ENCODE data around the gene PDE5A. TPM values are rescaled to one million over a fixed set of nuclear protein-coding genes. Genes with fewer than 3 reads are reported as not detected.
"Not testable (repeated sequence)": the region's sequence is repeated elsewhere in the genome, so short reads cannot be mapped to it uniquely, and the experiment has no call there.

PDE5A gene
- total RNA-seq, 4 donors from 2014 or later = 34.6 to 52.7 (median 46.4) TPM

DNA sequence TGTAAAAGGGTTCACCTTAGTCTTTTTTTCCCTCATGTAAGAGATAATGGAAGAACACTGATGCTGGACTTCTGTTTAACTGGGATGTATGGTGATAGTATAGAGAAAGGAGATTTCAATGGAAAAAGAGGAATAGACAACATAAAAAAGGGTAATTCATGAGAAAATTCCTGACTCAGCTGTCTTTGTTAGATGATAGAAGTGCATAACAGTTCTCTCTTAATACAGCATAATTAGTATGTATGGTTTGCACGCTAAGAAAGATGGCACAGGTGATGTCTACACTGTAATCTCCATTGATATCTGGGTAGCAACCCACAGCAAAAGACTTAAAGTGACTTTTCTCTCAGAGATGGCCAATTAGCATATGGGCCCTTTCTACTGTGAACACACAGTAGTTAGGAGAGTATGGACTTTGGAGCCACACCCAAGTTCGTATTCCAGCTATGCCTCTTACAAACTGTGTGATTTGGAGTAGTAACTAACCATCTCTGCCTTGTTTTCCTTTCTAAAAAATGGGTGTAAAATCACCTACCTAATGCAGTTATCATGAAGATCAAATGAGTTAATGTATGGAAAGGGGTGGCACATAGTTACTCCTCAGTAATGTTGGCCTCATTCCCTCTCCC is 149.3 kb downstream of the PDE5A start:
- 59 to 86% methylated on average over 1 to 2 of the region's 2 CpGs for WGBS, 2 donors (ENCODE audit: low coverage in 1 of 2)
- TF ChIP-seq, protein P1, sequence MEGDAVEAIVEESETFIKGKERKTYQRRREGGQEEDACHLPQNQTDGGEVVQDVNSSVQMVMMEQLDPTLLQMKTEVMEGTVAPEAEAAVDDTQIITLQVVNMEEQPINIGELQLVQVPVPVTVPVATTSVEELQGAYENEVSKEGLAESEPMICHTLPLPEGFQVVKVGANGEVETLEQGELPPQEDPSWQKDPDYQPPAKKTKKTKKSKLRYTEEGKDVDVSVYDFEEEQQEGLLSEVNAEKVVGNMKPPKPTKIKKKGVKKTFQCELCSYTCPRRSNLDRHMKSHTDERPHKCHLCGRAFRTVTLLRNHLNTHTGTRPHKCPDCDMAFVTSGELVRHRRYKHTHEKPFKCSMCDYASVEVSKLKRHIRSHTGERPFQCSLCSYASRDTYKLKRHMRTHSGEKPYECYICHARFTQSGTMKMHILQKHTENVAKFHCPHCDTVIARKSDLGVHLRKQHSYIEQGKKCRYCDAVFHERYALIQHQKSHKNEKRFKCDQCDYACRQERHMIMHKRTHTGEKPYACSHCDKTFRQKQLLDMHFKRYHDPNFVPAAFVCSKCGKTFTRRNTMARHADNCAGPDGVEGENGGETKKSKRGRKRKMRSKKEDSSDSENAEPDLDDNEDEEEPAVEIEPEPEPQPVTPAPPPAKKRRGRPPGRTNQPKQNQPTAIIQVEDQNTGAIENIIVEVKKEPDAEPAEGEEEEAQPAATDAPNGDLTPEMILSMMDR (IDR thresholded peaks at IDR 0.05) = no peak
- TF ChIP-seq EP300 (IDR thresholded peaks at IDR 0.05; ENCODE audit: low read depth) (no peak), POLR2A (IDR thresholded peaks at IDR 0.05) (no peak), POLR2AphosphoS5 (IDR thresholded peaks at IDR 0.05) (no peak)
- peaks cover 0 to 23% (median 6%) of the 10 kb centered on the region in 4 donors for H3K4me1 ChIP-seq
- no peaks in the 10 kb centered on the region for H3K9me3 ChIP-seq
- no peak overlapping the region for H3K4me3 ChIP-seq
- intact Hi-C loops (cut with DNase I; ENCODE audit: low total_unique reads) (no loop called here), in situ Hi-C loops (cut with MboI; ENCODE audit: low pct_ligation_motif_present in 1 of 4, low pct_unique_long_range_greater_than_20kb in 1 of 4, low sequenced_read_pairs in 3 of 4) (loop anchor here in 3 of 4 donors (25.0 kb wide), 2 partner anchors 167 to 492 kb away; partner anchors contain the start of gene FABP2 (in 1 of the 3))
- peak overlapping the region in 3 of 4 donors; percentile 15 to 57 (median 26) for H3K27ac ChIP-seq
- no peaks in the 10 kb centered on the region for H3K27me3 ChIP-seq
- DNase-seq = no peak
- H3K36me3 ChIP-seq = peaks cover 0 to 10% (median 0%) of the 10 kb centered on the region in 4 donors

DNA sequence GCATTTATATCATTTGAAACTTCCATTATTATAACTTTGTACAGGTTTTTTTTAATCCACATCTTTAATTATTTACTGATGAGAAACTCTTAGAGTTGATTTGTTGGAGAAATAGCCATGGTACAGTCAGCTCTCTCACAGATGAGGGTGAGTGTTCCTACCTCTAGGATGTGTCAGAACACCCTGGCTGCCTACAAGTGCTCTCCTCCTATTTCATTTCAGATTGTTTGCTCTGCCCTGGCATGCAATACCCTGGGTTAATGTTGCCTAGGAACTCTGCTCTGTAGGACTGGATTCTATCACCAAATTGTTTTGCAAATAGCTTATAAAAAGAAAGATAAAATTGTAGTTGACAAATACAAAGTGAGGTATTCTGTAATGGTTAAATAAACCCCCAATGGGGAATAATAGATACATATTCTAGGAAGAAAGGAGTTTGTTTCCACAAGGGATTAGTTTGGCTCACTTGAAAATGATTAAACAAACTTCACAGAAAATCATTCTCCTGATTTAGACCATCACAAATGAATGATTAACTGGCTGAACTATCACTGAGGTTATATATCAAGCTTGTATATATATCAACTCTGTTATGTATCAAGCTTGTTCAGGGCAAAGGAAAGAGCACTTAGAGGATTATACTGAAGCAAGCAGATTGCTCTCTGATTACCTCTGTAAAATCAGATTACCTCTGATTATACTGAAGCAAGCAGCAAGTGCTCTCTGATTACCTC is 150.0 kb downstream of the PDE5A start:
- H3K27ac ChIP-seq = peak overlapping the region in 2 of 4 donors; percentile 10 to 57
- in situ Hi-C loops (cut with MboI; ENCODE audit: low pct_ligation_motif_present in 1 of 4, low pct_unique_long_range_greater_than_20kb in 1 of 4, low sequenced_read_pairs in 3 of 4) (loop anchor here in 3 of 4 donors (25.0 kb wide), 2 partner anchors 166 to 491 kb away; partner anchors contain the start of gene FABP2 (in 1 of the 3)), intact Hi-C loops (cut with DNase I; ENCODE audit: low total_unique reads) (no loop called here)
- no peaks in the 10 kb centered on the region for H3K9me3 ChIP-seq
- no peak for DNase-seq
- H3K36me3 ChIP-seq = peaks cover 0 to 10% (median 0%) of the 10 kb centered on the region in 4 donors
- TF ChIP-seq, protein P1 (IDR thresholded peaks at IDR 0.05) = no peak
- no peak for TF ChIP-seq POLR2A (IDR thresholded peaks at IDR 0.05)
- peak in 1 of 3 donors; percentile 9 for TF ChIP-seq POLR2AphosphoS5 (IDR thresholded peaks at IDR 0.05)
- TF ChIP-seq EP300 (IDR thresholded peaks at IDR 0.05; ENCODE audit: low read depth) = no peak
- peaks cover 0 to 23% (median 6%) of the 10 kb centered on the region in 4 donors for H3K4me1 ChIP-seq
- no peaks in the 10 kb centered on the region for H3K27me3 ChIP-seq
- no peak overlapping the region for H3K4me3 ChIP-seq

DNA sequence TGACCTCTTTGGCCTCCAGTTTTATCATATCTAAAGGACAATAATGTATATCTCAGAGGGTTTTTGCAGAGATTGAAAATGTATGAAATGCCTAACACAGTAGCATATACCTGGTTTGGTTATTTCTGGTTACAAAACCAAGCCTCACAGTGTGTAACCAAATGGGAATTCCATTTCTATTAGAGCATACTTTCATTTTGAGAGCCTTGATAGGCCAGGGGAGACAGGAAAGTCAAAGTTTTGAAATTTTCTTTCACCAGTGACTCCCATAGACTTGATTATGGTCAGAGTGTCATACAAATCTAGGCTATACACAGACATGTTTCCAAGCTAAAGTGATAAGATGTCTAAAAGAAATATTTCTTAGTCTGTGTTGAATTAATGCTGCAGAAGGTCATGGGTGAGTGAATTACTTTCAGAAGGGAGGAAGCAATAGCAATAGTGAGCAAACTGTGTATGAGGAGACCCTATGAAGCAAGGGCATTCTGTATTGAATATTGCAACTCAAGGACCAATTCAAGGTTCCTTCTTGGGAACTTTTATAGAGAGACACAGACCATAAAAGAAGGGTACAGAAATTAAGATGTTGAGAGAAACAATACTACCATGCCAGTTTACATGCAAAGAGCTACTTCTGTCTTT is 151.1 kb downstream of the PDE5A start:
- in situ Hi-C loops (cut with MboI; ENCODE audit: low pct_ligation_motif_present in 1 of 4, low pct_unique_long_range_greater_than_20kb in 1 of 4, low sequenced_read_pairs in 3 of 4) = loop anchor here in 3 of 4 donors (25.0 kb wide), 2 partner anchors 165 to 490 kb away; partner anchors contain the start of gene FABP2 (in 1 of the 3)
- TF ChIP-seq, protein P1 (IDR thresholded peaks at IDR 0.05) = no peak
- TF ChIP-seq POLR2AphosphoS5 (IDR thresholded peaks at IDR 0.05) = no peak
- TF ChIP-seq POLR2A (IDR thresholded peaks at IDR 0.05) = no peak
- no peak for TF ChIP-seq EP300 (IDR thresholded peaks at IDR 0.05; ENCODE audit: low read depth)
- no peak overlapping the region for H3K27ac ChIP-seq

DNA sequence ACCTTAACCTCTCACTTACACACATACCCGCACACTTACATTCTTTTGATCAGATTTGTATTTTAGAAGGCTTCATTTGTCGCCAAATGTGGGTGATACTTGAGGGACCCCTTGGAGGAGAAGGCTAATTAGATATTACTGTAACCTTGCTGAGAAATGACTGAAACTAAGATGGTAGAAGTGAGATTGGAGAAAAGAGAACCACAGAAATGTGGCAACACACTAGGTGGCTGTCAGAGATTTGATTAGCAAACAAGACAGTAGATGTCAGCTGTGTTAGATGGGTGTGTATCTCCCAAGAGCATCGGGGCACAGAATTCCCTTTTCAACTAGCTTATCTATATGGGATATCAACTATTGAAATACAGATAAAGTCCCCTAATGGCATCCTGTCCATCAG is 157.3 kb downstream of the PDE5A start:
- Histone ChIP-seq H3K4me3 (no peak overlapping the region), H3K36me3 (no peaks in the 10 kb centered on the region), H3K4me1 (no peaks in the 10 kb centered on the region), H3K27me3 (no peaks in the 10 kb centered on the region), H3K27ac (no peak overlapping the region), H3K9me3 (no peaks in the 10 kb centered on the region)
- no peak for TF ChIP-seq POLR2A (IDR thresholded peaks at IDR 0.05)
- no peak for TF ChIP-seq POLR2AphosphoS5 (IDR thresholded peaks at IDR 0.05)
- no peak for TF ChIP-seq EP300 (IDR thresholded peaks at IDR 0.05; ENCODE audit: low read depth)
- intact Hi-C loops (cut with DNase I; ENCODE audit: low total_unique reads) = no loop called here
- WGBS, 2 donors (ENCODE audit: low coverage in 1 of 2) = 42 to 75% methylated on average over 2 to 3 of the region's 3 CpGs
- DNase-seq = no peak
- in situ Hi-C loops (cut with MboI; ENCODE audit: low pct_ligation_motif_present in 1 of 4, low pct_unique_long_range_greater_than_20kb in 1 of 4, low sequenced_read_pairs in 3 of 4) = no loop called here

More for the DNA sequence above, 151.1 kb downstream of the PDE5A start:
- no peak overlapping the region for H3K4me3 ChIP-seq
- H3K36me3 ChIP-seq = no peaks in the 10 kb centered on the region
- intact Hi-C loops (cut with DNase I; ENCODE audit: low total_unique reads) = no loop called here
- no peak for DNase-seq
- peaks cover 0 to 23% (median 6%) of the 10 kb centered on the region in 4 donors for H3K4me1 ChIP-seq
- H3K27me3 ChIP-seq = no peaks in the 10 kb centered on the region
- H3K9me3 ChIP-seq = no peaks in the 10 kb centered on the region

DNA sequence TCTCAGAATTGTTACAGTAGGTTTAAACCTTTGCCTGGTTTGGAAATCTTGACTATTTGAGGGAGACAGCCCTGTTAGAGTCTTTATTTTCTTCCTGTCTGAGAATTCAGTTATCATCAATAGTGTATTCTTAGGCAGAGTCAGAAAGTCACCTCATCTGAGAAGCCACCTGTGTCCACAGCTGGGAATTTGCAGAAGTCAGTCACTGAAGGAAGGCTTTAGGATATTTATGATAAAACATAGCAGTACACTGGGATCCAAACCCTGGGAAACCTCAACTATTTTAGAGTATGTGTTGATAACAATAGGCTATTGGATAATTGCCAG is 157.9 kb downstream of the PDE5A start:
- H3K27me3 ChIP-seq; H3K9me3 ChIP-seq; H3K4me1 ChIP-seq; H3K27ac ChIP-seq; in situ Hi-C loops (cut with MboI; ENCODE audit: low pct_ligation_motif_present in 1 of 4, low pct_unique_long_range_greater_than_20kb in 1 of 4, low sequenced_read_pairs in 3 of 4); H3K4me3 ChIP-seq; intact Hi-C loops (cut with DNase I; ENCODE audit: low total_unique reads); DNase-seq; H3K36me3 ChIP-seq: not testable (repeated sequence)

DNA sequence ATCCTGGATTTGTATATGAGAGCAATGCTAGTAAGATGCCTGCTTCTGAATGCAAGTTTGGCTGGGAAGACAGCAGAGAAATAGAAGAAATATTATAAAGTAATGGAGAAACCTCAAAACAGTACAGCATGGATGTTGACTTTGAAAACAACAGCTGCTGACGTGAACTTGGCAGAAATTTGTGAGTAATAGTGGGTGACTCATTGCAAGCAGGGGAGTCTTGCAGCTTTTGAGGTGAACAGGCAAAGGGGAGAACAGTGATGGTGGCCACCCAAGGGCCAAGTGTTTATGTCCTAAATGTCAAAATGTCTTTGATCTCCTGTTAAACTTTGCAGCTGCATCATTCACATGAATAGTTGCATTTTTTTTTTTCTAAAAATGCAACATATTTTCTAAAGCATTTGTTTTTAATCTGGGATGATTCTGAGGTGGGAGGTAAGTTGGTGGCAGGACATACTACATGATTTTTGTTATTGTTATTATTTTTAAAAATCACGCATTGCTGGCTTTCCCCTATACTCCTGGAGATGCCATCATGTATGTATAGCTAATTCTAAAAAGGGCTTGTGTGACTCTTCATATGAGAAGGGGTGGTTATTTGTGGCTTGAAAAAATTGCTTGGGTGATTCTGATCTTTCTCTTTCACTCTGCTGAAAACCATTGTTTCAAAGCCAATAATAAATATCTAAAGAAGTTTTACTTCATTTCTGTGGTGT is 158.4 kb downstream of the PDE5A start:
- DNase-seq; in situ Hi-C loops (cut with MboI; ENCODE audit: low pct_ligation_motif_present in 1 of 4, low pct_unique_long_range_greater_than_20kb in 1 of 4, low sequenced_read_pairs in 3 of 4): not testable (repeated sequence)

DNA sequence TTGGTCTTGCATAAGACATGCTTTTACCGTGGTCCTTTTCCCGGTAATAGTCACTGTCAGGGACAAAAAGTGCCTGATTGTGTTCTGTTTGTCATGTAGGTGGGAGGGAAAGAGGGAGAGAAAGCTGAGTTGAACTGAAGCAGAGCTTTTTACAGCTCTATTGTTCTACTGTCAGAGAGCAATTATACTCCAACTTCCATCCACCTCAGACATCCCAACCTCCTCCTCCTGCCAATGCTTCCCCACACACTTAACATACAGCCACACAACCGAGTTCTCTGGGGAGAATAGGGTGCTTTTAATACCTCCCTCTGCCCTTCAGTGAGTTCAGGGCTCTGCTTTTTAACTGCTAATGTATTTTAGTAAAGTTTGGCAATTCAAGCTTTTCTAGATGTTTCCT is 159.6 kb downstream of the PDE5A start:
- H3K4me3 ChIP-seq; H3K4me1 ChIP-seq; H3K27ac ChIP-seq; intact Hi-C loops (cut with DNase I; ENCODE audit: low total_unique reads); H3K9me3 ChIP-seq; in situ Hi-C loops (cut with MboI; ENCODE audit: low pct_ligation_motif_present in 1 of 4, low pct_unique_long_range_greater_than_20kb in 1 of 4, low sequenced_read_pairs in 3 of 4); DNase-seq; H3K27me3 ChIP-seq; H3K36me3 ChIP-seq: not testable (repeated sequence)
- 37 to 50% methylated on average over 2 to 3 of the region's 3 CpGs for WGBS, 2 donors (ENCODE audit: low coverage in 1 of 2)

More for the DNA sequence above, 158.4 kb downstream of the PDE5A start:
- H3K4me3 ChIP-seq; H3K27ac ChIP-seq; H3K36me3 ChIP-seq; H3K27me3 ChIP-seq; H3K4me1 ChIP-seq; intact Hi-C loops (cut with DNase I; ENCODE audit: low total_unique reads); H3K9me3 ChIP-seq: not testable (repeated sequence)
- 77 to 88% methylated on average over 1 to 2 of the region's 2 CpGs for WGBS, 2 donors (ENCODE audit: low coverage in 1 of 2)

Data from transverse colon (tissue), 4 donors.